ENCODE results near the gene CHRM5.
"Not testable (repeated sequence)": the region's sequence is repeated elsewhere in the genome, so short reads cannot be mapped to it uniquely, and the experiment has no call there.

Gene CHRM5

GRCh38 chr15:33994005-33994615 lies 25.8 kb downstream of the CHRM5 start:
- DNase-seq (ENCODE audit: low read depth), result no peak

- DNase-seq (ENCODE audit: low read depth), result not testable (repeated sequence)
These were observed 27.4 kb downstream of the CHRM5 start for GRCh38 chr15:33995666-33996065.

GRCh38 chr15:34001536-34001935 lies 33.2 kb downstream of the CHRM5 start:
- DNase-seq (ENCODE audit: low read depth), result no peak

DNA sequence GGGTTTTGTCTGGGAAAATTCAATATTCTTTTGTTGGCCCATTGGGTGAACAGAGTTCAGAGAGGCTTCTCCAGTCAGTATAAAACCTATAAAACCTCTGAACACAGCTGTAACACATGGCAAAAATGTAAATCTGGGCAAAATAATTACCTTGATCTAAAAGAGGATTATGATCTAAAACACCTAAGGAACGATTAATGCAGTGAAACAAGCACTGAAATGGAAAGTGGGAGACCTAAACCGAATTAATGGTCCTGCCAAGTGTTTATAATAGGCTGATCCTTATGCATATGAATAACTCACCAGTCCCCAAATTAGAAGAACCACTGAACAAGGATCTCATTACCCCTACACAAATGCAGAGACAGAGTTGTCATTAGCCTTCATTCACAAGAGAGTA lies 38.1 kb downstream of the CHRM5 start:
- no peak for DNase-seq (ENCODE audit: low read depth)

- DNase-seq (ENCODE audit: low read depth), result no peak
These were observed 41.4 kb downstream of the CHRM5 start for GRCh38 chr15:34009656-34010055.

DNA sequence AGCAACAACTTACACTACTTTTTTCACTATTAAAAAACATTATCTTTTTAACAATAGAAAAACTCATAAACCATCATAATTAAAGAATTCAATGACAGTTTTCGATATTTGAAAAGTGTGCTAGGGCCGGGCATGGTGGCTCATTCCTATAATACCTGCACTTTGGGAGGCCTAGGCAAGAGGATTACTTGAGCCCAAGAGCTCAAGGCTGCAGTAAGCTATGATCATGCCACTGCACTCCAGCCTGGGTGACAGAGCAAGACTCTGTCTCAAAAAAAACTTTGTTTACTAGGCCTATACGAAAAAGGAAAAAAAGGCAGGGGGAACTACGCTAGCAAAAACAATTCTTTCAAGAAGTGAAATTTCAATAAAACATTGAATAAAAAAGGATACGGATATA lies 42.6 kb downstream of the CHRM5 start:
- no peak for DNase-seq (ENCODE audit: low read depth)

- DNase-seq (ENCODE audit: low read depth), result no peak
These were observed 43.2 kb downstream of the CHRM5 start for GRCh38 chr15:34011481-34011880.

- DNase-seq (ENCODE audit: low read depth), result no peak
These were observed 44.2 kb downstream of the CHRM5 start for GRCh38 chr15:34012461-34013028.

DNA sequence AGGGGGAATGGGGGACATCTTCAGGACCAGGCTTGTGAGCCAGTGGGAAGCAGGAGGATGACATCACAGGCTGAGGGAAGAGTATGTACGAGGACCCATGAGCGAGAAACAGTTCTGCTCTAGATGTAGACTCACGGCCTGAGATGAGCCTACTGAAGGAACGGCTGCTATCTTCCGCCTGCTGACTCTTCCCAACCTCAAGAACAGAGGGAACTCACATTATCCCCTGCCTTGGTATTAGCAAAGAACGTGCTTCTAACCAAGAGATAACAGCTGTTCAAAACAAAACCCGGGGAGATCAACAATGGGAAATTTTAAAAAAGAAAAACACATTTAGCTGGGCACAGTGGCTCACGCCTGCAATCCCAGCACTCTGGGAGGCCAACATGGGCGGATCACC lies 45.4 kb downstream of the CHRM5 start:
- DNase-seq (ENCODE audit: low read depth), result no peak

GRCh38 chr15:34014556-34014955 lies 46.3 kb downstream of the CHRM5 start:
- DNase-seq (ENCODE audit: low read depth), result no peak

GRCh38 chr15:34018021-34018645 lies 49.8 kb downstream of the CHRM5 start:
- peak; percentile 15 for DNase-seq (ENCODE audit: low read depth)

DNA sequence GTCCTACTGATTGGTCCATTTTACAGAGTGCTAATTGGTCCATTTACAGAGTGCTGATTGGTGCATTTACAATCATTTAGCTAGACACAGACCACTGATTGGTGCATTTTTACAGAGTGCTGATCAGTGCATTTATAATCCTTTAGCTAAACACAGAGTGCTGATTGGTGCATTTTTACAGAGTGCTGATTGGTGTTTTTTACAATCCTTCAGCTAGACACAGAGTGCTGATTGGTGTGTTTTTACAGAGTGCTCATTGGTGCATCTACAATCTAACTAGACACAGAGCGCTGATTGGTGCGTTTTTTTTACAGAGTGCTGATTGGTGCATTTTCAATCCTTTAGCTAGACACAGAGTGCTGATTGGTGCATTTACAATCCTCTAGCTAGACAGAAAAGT lies 50.4 kb downstream of the CHRM5 start:
- DNase-seq (ENCODE audit: low read depth), result not testable (repeated sequence)

DNA sequence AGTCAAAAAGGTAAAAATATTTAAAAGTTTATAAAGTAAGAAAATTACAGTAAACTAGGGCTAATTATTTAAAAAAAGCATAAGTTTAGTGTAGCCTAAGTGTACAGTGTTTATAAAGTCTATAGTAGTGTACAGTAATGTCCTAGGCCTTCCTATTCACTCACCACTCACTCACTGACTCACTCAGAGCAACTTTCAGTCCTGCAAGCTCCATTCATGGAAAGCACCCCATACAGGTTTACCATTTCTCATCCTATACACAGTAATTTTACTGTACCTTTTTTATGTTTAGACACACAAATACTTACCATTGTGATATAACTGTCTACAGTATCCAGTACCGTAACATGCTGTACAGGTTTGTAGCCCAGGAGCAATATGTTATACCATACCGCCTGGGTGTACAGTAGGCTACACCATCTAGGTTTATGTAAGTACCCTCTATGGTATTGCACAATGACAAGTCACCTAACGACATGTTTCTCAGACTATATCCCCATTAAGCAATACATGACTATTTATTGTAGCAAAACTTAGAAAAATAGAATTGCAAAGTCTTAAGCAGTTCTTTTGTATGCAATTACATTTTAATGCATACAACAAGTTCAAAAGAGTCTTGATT lies 51.2 kb downstream of the CHRM5 start:
- DNase-seq (ENCODE audit: low read depth), result no peak

DNA sequence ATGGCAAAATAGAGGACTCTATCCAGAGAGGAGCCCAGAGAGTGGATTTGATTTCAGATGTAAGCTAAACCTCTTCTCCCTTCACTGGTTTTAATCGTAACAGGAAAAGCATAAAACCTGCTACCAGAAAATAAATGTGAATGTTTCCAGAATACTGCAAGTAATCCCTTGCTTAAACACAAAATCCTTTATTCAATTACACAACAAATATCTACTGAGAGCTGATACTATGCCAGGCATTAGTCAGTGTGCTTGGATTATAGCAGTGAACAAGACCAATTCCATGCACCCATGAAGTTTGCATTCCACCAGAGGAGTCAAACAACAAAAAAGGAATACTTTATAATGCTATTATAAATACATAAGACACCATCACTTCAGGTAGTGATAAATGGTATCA lies 55.6 kb downstream of the CHRM5 start:
- no peak for DNase-seq (ENCODE audit: low read depth)

DNA sequence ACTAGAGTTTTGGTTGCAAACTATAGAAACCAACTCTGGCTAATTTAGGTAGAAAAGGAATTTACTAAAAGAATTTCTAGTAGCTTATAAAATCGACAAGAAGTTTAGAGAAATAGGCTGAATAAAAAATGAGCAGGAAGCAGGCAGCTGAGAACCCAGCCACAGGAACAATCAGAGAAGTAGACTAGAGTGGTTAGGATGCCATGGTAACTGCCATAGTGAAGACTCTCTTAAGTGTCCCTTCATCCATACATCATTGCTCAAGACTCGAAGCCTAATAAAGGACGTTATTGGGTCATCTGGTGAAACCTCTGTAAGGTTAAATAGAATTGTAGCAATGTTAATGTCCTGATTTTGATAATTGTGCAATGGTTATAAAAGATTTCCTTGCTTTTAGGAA lies 57.0 kb downstream of the CHRM5 start:
- no peak for DNase-seq (ENCODE audit: low read depth)

GRCh38 chr15:34027606-34028005 lies 59.3 kb downstream of the CHRM5 start:
- DNase-seq (ENCODE audit: low read depth), result no peak

DNA sequence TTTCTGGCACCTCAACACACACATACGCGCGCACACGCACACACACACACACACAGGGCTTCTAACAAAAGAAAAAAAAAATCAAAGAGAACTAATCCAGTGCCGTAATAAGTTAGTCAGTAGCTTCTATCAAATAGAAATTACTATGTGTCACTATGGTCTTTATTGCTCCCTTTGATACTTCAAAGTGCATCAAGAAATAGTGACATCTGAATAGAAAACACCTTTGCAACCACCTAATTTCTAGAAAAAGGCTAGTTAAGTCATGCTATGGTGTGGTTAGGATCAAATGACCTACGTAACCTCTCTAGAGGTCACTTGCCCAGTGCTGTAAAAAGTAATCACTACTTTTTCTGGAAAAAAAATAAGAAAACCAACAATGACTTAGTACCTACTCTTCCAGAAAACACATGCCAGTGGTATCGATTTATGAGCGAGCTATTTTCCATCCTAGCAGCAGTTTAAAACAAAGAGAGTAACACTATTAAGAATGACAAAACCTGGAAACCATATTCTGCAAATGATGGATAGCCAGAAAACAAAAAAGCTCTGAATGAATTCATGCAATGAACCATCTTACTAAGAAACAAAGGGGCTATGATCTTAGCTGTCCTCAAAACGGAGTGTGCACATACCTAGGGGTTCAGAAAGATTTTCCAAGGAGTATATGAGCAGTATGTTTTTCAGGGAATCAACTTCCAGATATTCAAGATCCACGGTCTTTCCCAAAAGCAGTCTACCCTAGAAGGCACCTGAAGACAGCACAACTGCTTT lies 63.9 kb downstream of the CHRM5 start:
- no peak for DNase-seq (ENCODE audit: low read depth)

DNA sequence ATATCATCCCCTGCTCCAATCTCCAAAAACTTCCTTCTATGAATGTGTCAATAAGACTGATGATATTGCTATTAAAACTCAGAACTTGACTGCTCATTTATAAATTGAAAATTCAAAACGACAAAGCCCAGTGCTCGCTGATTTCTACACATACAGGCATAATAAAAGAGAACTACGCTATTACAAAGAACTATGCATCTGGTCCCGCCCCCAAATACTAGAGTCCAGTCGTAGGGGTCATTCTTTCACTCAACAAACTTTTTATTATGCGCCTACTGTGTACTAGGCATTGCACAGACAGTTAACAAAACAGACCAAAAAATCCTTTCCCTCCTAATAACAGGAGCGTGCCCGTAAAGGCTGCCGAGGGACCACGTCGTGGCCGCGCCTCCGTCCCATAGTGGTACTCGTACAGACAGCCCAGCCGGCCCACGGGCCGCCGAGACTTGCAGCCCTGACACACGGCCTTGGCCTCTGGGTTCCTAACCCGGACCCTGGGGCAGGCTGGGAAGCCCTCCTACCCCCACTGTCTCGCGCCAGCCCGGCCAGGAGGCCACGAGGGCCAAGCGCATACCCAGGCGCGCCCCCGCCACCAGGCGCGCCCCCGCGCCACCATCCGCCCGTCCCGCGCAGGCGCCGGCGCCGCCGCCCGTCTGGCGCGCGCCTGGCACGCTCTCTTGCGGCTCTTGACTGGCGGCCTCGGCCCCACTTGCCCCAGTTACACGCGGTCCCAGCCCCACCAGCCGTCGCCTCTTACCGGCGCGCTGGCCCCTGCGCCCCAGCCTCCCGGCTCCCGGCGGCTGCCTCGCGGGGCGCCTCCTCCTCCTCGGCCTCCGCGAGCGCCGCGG lies 70.0 kb downstream of the CHRM5 start:
- DNase-seq (ENCODE audit: low read depth), result peak; percentile 71

DNA sequence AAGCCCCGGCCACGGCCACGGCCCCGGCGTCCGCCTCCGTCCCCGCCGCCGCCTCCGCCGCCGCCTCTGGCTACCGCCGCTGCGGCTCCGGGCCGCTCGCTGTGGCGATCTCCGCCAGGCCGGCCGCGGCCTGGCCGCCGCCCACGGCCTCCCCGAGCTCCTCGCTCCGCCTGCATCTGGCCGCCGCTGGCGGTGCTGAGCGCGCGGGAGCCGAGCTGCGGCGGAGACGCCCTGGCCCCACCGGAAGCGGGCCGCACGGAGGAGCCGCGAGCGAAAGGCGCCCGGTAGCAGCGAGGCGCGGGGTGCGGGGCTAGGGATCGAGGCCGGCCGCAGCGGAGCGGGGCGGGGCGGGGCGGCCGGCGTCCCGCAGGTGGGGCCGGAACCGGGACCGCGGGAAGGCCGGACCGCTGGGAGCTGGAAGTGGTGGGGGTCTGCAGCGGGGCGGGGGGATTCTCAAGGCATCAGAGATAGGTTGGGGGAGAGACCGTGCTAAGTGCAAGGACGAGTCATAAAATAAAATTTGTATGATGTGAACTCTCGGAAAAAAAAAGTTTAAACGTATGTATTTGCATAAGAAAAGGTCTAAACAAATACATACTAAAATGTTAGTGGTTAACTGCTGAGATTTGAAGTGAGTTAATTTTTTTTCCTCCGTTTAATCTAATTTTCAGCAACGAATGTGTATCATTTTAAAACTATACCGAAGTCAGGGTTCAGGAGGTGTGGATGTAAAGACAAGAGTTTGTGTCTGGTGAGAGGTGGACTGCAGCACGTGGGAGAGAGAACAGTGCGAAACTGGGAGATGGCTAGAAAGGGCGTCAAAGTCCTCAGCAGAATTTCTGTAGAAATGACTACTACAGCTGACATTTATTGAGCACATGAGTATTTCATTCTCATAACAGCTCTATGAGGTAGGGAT lies 70.8 kb downstream of the CHRM5 start, which contains the start of gene AVEN:
TSS of gene AVEN (minus strand) at position 334 of the 919 bp plus-strand sequence. CDS start at position 176, 158 bp downstream.
- peak; percentile 57 for DNase-seq (ENCODE audit: low read depth)

GRCh38 chr15:34039790-34040113 lies 71.5 kb downstream of the CHRM5 start:
- DNase-seq (ENCODE audit: low read depth), result no peak

DNA sequence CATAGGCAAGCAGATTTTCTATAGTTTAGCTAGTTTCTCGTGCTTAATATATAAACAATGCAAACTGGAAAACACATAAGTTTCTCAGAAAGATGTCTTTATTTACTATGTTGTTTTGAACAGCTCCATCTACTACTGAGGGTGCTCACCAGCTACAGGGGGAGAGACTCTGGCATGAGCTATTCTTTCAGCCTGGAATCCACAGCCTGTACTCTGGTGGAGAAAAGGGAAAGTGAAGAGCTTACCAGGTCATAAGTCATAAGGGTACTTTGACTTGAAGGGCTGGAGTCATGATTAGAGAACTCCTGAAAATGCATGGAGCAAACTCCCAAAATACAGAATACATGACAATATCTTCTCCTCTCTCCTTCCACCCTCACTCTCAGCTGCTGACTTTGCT lies 75.1 kb downstream of the CHRM5 start:
- DNase-seq (ENCODE audit: low read depth), result no peak
